Thoracic aorta (tissue), 2 donors: ENCODE results near the gene SH3RF1. TPM values are rescaled to one million over a fixed set of nuclear protein-coding genes. Genes with fewer than 3 reads are reported as not detected.

Experiments
- ATAC-seq: fragments of 150-250 bp; one replicate; pipeline ENCODE4 v1.8.0; 2017; ENCODE audit warnings: low read depth; ENCODE audit not compliant: insufficient number of reproducible peaks, low FRiP score
- DNase-seq: peaks from one replicate; pipeline ENCODE4 v3.0.0-alpha.2; 2020; ENCODE audit warnings: low spot score
- H3K27ac ChIP-seq, 2 donors: fragments of 200-600 bp; sonication (generic); 1 replicate in 1 of 2; 2 replicates in 1 of 2; pipeline ENCODE4 v1.5.1; 2016; ENCODE audit warnings: mild to moderate bottlenecking in 2 of 2, moderate library complexity in 2 of 2
- H3K27me3 ChIP-seq: fragments of 200-600 bp; sonication (generic); replicated peaks from 2 replicates; pipeline ENCODE4 v1.6.0; 2016; ENCODE audit warnings: mild to moderate bottlenecking; ENCODE audit not compliant: insufficient read depth
- H3K36me3 ChIP-seq: fragments of 200-600 bp; sonication (generic); one replicate; pipeline ENCODE4 v1.5.1; 2016
- H3K4me1 ChIP-seq, 2 donors: fragments of 200-600 bp; sonication (generic); 1 replicate in 1 of 2; 2 replicates in 1 of 2; pipeline versions ENCODE4 v1.5.1 to v1.6.0; 2016; ENCODE audit warnings: low read depth in 2 of 2, mild to moderate bottlenecking in 1 of 2; ENCODE audit not compliant: control insufficient read depth in 1 of 2
- H3K4me3 ChIP-seq: fragments of 200-600 bp; sonication (generic); 2 replicates; pipeline ENCODE4 v1.5.1; 2016; ENCODE audit warnings: mild to moderate bottlenecking
- H3K9me3 ChIP-seq: fragments of 200-600 bp; sonication (generic); 2 replicates; pipeline ENCODE4 v1.5.1; 2016
- CTCF ChIP-seq: fragments of 200-600 bp; sonication (generic); IDR thresholded peaks from one replicate; pipeline ENCODE4 v1.5.1; 2019; ENCODE audit warnings: antibody characterized with exemption
- total RNA-seq, 2 donors: library from RNA; depleted of rRNA; stranded (reverse); fragments of >200 nt; gene quantifications; one replicate each; pipeline versions ENCODE4 v1.1.0 to v1.2.3, GENCODE V29; 2016

The SH3RF1 gene
- total RNA-seq, 2 donors from 2014 or later: 21.9 to 24.6 TPM

- Histone ChIP-seq H3K36me3 (no peaks in the 10 kb centered on the region), H3K9me3 (no peaks in the 10 kb centered on the region), H3K27me3 (no peaks in the 10 kb centered on the region), H3K4me3 (no peak overlapping the region), H3K4me1 (peaks cover 4 to 5% of the 10 kb centered on the region in 2 donors), H3K27ac (no peak overlapping the region)
- TF ChIP-seq CTCF: no peak
- ATAC-seq: no peak
- DNase-seq: no peak
Measured at GRCh38 chr4:169144061-169144600, 126.6 kb downstream of the SH3RF1 start.

GRCh38 chr4:169143335-169143734 lies 127.4 kb downstream of the SH3RF1 start:
- no peak for TF ChIP-seq CTCF
- ATAC-seq (no peak), DNase-seq (no peak)
- peaks cover 4 to 5% of the 10 kb centered on the region in 2 donors for H3K4me1 ChIP-seq
- H3K36me3 ChIP-seq: no peaks in the 10 kb centered on the region
- no peak overlapping the region for H3K4me3 ChIP-seq
- H3K9me3 ChIP-seq: no peaks in the 10 kb centered on the region
- no peak overlapping the region for H3K27ac ChIP-seq
- H3K27me3 ChIP-seq: no peaks in the 10 kb centered on the region

- peaks cover 4 to 9% of the 10 kb centered on the region in 2 donors for H3K4me1 ChIP-seq
- ATAC-seq: no peak
Measured at GRCh38 chr4:169142906-169143305, 127.8 kb downstream of the SH3RF1 start.

GRCh38 chr4:169142391-169142790 lies 128.4 kb downstream of the SH3RF1 start:
- no peaks in the 10 kb centered on the region for H3K27me3 ChIP-seq
- H3K27ac ChIP-seq: no peak overlapping the region
- no peaks in the 10 kb centered on the region for H3K36me3 ChIP-seq
- no peak for DNase-seq
- H3K4me1 ChIP-seq: peaks cover 2 to 12% of the 10 kb centered on the region in 2 donors
- H3K9me3 ChIP-seq: no peaks in the 10 kb centered on the region
- no peak for TF ChIP-seq CTCF
- no peak for ATAC-seq
- no peak overlapping the region for H3K4me3 ChIP-seq

More at GRCh38 chr4:169142906-169143305, 127.8 kb downstream of the SH3RF1 start:
- Histone ChIP-seq H3K9me3 (no peaks in the 10 kb centered on the region), H3K27me3 (no peaks in the 10 kb centered on the region), H3K27ac (no peak overlapping the region), H3K4me3 (no peak overlapping the region), H3K36me3 (no peaks in the 10 kb centered on the region)
- no peak for DNase-seq
- TF ChIP-seq CTCF: no peak

- Histone ChIP-seq H3K36me3 (no peaks in the 10 kb centered on the region), H3K4me1 (peaks cover 20 to 42% of the 10 kb centered on the region in 2 donors), H3K27me3 (no peaks in the 10 kb centered on the region), H3K4me3 (no peak overlapping the region), H3K27ac (no peak overlapping the region), H3K9me3 (no peaks in the 10 kb centered on the region)
- no peak for DNase-seq
- no peak for ATAC-seq
- no peak for TF ChIP-seq CTCF
Measured at GRCh38 chr4:169139021-169139420, 131.7 kb downstream of the SH3RF1 start.
